ENCODE measurements around the gene THOC2.
"Not testable (repeated sequence)": the region's sequence is repeated elsewhere in the genome, so short reads cannot be mapped to it uniquely, and the experiment has no call there.

THOC2 gene

GRCh38 chrX:123734079-123734478, 1.2 kb upstream of the THOC2 start:
- not testable (repeated sequence) for DNase-seq

DNA sequence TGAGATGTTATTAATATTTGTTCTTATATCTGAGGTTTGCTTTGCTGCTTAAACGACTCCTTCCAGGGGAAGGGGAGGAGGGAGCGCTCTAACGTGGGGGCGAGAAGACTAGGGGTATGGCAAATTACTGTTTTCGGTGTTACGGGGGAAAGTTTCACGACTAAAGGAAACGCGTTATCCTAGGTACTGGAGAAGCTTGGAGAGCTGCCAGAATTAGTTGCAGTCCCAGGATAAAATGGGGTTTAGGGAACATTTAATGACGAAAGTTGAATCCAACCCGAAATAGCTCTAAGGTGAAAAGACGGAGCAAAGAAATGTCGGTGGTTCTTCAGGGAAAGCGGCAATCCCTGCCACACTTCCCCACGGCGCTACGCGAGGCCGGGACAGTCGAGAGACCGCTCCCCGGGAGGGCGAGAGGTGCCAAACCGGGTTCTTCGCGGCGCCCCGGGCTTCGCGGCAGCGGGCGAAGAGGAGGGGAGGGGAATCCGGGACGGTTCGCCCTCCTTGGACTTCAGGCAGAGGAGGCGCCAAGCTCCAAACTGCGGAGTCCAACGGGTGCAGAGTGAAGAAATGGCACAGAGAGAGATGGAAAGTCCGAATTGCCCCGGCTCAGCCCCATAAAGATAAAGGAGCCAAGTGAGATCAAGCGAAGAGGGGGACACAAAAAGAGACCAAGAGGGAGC, 724 bp downstream of the THOC2 start:
- DNase-seq: peak; percentile 18

- no peak for DNase-seq
Measured at GRCh38 chrX:123731258-123731986, 1.4 kb downstream of the THOC2 start.

DNA sequence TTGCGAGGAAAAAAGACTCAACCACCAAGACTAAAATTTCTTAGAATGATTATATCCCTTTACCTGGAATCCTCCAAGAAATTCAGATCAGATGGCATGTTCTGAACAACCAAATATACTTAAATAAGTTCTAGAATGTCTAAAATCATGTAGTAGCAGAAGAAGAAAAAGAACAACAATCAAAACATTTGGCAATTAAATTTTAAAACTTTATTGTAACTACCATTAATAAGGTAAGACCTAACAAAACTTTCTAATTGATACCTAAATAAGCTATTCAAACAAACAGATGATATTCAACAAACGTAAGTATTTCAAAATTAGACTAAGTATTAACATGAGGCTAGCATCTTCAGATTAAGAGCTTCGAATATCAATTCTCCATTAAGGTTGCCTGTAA, 4.3 kb downstream of the THOC2 start:
- DNase-seq: no peak

- no peak for DNase-seq
Measured at GRCh38 chrX:123728016-123728415, 4.8 kb downstream of the THOC2 start.

GRCh38 chrX:123722193-123722592, 10.7 kb downstream of the THOC2 start:
- DNase-seq: not testable (repeated sequence)

DNA sequence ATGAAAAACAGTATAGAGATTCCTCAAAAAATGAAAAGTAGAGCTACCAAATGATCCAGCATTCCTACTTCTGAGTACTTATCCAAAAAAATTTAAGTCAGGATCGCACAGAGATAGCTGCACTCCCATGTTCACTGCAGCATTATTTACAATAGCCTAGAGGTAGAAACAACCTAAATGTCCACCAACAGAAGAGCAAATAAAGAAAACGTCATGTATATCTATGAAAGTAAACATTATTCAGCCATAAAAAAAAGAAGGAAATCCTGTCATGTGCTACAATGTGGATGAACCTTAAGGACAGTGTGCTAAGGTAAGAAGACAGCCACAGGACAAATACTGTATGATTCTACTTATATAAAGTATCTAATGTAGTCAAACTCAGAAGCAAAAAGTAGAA, 12.4 kb downstream of the THOC2 start:
- DNase-seq: no peak

GRCh38 chrX:123713841-123714240, 19.0 kb downstream of the THOC2 start:
- no peak for DNase-seq

GRCh38 chrX:123713434-123713833, 19.4 kb downstream of the THOC2 start:
- no peak for DNase-seq

DNA sequence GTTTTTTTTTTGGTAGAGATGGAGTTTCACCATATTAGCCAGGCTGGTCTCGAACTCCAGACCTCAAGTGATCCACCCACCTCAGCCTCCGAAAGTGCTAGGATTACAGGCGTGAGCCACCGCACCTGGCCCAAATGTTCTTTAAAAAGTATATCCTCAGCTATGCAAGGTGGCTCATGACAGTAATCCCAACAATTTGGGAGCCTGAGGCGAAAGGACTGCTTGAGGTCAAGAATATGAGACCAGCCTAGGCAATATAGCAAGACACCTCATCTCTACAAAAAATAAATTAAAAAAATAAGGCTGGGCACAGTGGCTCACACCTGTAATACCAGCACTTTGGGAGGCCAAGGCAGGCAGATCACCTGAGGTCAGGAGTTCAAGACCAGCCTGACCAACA, 21.7 kb downstream of the THOC2 start:
- not testable (repeated sequence) for DNase-seq

DNA sequence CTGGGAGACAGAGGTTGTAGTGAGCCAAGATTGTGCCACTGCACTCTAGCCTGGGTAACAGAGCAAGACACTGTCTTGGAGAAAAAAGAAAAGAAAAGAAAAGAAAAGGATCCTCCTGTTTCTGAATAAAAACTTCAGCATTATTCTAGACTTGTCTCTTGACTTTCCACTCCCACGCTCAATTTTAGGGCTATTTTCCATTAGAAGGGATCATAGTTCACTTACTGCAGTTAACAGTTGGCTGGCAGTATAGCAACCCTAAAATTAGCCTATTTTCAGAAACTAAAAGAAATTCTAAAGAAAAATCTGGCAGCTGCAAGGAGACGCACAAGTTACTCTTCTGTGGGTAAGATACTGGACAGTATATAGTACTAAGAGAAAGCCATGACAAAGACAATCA, 28.1 kb downstream of the THOC2 start:
- no peak for DNase-seq

- DNase-seq: no peak
Measured at GRCh38 chrX:123698979-123699520, 33.8 kb downstream of the THOC2 start.

DNA sequence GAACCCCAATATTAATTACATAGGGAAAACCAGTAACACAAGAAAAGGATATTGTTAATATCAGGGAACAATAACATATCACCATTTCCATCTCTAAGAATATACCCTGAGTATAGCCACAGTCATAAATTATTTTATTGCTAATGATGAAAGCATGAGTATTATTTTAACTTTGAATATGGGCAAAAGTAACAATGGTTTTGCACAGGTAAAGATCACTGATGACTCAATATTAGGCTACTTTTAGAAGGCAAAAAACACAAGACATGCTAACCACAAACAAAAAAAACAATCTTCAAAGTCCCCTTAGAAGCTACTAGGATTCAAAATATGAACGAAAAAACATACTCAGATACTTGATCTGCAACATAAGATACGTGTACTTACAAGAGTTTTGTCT, 36.5 kb downstream of the THOC2 start:
- no peak for DNase-seq

- DNase-seq: no peak
Measured at GRCh38 chrX:123695242-123695641, 37.6 kb downstream of the THOC2 start.

DNA sequence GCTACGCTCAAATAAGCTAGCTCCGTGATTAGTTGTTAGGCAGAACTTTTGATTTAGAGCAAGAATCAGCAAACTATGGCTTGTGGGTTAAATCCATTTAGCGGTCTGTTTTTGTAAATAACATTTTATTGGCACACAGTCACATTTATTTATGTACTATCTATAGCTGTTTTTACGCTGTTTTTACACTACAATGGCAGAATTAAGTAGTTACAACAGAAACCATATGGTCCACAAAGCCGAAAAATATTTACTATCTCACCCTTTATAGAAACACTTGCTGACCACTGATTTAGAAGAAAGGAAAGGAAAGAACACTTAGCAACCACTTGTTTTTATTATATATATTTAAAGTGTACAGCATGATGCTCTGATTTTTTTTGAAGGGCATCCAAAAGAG, 41.1 kb downstream of the THOC2 start:
- no peak for DNase-seq

- no peak for DNase-seq
Measured at GRCh38 chrX:123688524-123688923, 44.3 kb downstream of the THOC2 start.

- DNase-seq: no peak
Measured at GRCh38 chrX:123685232-123685631, 47.6 kb downstream of the THOC2 start.

- no peak for DNase-seq
Measured at GRCh38 chrX:123682186-123682585, 50.7 kb downstream of the THOC2 start.

DNA sequence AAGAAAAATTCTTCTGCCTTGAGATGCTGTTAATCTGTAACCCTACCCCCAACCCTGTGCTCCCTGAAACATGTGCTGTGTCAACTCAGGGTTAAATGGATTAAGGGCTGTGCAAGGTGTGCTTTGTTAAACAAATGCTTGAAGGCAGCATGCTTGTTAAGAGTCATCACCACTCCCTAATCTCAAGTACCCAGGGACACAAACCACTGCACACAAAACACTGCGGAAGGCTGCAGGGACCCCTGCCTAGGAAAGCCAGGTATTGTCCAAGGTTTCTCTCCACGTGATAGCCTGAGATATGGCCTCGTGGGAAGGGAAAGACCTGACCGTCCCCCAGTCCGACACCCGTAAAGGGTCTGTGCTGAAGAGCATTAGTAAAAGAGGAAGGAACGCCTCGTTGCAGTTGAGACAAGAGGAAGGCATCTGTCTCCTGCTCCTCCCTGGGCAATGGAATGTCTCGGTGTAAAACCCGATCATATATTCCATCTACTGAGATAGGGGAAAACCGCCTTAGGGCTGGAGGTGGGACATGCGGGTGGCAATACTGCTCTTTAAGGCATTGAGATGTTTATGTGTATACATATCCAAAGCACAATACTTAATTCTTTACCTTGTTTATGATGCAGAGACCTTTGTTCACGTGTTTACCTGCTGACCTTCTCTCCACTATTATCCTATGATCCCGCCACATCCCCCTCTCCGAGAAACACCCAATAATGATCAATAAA, 53.0 kb downstream of the THOC2 start:
- not testable (repeated sequence) for DNase-seq

DNA sequence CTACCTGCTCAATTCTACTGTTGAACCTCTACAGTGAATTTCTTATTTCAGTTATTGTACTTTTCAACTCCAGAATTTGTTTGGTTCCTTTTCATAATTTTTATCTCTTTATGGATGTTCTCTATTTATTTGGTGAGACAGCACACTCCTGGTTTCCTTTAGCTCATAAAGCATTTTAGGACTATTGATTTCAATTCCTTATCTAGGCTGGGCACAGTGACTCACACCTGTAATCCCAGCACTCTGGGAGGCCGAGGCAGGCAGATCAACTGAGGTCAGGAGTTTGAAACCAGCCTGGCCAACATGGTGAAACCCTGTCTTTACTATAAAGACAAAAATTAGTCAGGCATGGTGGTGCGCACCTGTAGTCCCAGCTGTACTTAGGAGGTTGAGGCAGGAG, 57.7 kb downstream of the THOC2 start:
- no peak for DNase-seq

DNA sequence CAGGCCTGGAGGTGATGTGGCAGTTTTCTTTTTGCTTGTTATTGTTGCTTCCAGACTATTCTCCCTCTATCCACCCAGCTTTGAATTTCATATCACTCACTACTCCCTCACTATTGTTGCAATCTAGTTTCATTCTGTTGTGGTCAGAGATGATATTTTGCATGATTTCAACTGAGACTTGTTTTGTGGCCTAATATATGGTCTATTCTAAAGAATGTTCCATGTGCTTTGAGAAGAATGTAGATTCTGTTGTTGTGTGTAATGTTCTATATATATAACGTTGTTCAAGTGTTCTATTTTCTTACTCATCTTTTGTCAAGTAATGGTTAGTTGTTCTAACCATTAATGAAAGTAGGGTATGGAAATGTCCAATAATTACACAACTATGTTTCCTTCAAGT, 59.0 kb downstream of the THOC2 start:
- no peak for DNase-seq

- DNase-seq: no peak
Measured at GRCh38 chrX:123665197-123665596, 67.7 kb downstream of the THOC2 start.

DNA sequence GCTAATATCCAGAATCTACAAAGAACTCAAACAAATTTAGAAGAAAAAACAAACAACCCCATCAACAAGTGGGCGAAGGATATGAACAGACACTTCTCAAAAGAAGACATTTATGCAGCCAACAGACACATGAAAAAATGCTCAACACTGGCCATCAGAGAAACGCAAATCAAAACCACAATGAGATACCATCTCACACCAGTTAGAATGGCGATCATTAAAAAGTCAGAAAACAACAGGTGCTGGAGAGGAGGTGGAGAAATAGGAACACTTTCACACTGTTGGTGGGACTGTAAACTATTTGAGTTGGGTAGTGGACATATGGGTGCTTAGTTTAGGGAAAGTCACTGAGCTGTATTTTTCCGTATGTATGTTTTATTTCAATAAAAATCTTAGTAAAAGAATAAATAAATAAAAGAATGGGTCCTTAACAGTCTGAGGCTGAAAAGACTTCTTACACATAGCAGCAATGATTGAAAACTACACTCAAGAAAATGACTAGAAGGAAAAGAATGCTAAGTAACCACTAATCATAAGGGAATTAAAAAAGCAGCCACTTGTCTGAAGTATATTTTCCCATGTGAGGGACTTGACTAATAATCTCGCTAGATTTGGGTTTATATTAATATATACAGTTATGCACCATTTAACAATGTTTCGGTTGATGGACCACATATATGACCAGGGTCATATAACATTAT, 68.2 kb downstream of the THOC2 start:
- DNase-seq: not testable (repeated sequence)
